Mesodermal cell (in vitro differentiated cells): ENCODE data around the gene TAF5L.

Experiments
- H3K27ac ChIP-seq: 2 replicates; pipeline ENCODE4 v1.7.0; 2013; ENCODE audit warnings: mild to moderate bottlenecking, low read depth, low read length, moderate library complexity; ENCODE audit not compliant: severe bottlenecking
- H3K36me3 ChIP-seq: 2 replicates; pipeline ENCODE4 v1.7.1; 2013; ENCODE audit warnings: mild to moderate bottlenecking, low read length, moderate library complexity; ENCODE audit not compliant: control insufficient read depth, insufficient read depth
- H3K4me1 ChIP-seq: one replicate; pipeline ENCODE4 v1.7.1; 2013; ENCODE audit warnings: mild to moderate bottlenecking, low read length; ENCODE audit not compliant: insufficient read depth, control insufficient read depth, poor library complexity, severe bottlenecking
- H3K4me3 ChIP-seq: 2 replicates; pipeline ENCODE4 v1.7.0; 2013; ENCODE audit warnings: low read length, control low read depth, mild to moderate bottlenecking; ENCODE audit not compliant: insufficient read depth, poor library complexity, severe bottlenecking; ENCODE audit errors: extremely low read depth
- H3K9me3 ChIP-seq: 2 replicates; pipeline ENCODE4 v1.7.1; 2013; ENCODE audit warnings: mild to moderate bottlenecking, low read length, moderate library complexity; ENCODE audit not compliant: control insufficient read depth
- WGBS, 2 experiments: methylation state at CpG; one replicate each; pipeline ENCODE4 v1.1.5; 2013; ENCODE audit warnings: missing lambda C conversion rate in 2 of 2; ENCODE audit not compliant: insufficient coverage in 2 of 2; 5-methylcytosine and 5-hydroxymethylcytosine counted together

Gene TAF5L

GRCh38 chr1:229661022-229661877 is 35.3 kb upstream of the TAF5L start:
- H3K4me1 ChIP-seq, result no peaks in the 10 kb centered on the region
- no peak overlapping the region for H3K4me3 ChIP-seq
- WGBS, 2 experiments, result 48 to 54% methylated on average over 10 to 15 of the region's 19 CpGs
- H3K36me3 ChIP-seq, result peaks cover 36% of the 10 kb centered on the region
- H3K9me3 ChIP-seq, result no peaks in the 10 kb centered on the region
- no peak overlapping the region for H3K27ac ChIP-seq

DNA sequence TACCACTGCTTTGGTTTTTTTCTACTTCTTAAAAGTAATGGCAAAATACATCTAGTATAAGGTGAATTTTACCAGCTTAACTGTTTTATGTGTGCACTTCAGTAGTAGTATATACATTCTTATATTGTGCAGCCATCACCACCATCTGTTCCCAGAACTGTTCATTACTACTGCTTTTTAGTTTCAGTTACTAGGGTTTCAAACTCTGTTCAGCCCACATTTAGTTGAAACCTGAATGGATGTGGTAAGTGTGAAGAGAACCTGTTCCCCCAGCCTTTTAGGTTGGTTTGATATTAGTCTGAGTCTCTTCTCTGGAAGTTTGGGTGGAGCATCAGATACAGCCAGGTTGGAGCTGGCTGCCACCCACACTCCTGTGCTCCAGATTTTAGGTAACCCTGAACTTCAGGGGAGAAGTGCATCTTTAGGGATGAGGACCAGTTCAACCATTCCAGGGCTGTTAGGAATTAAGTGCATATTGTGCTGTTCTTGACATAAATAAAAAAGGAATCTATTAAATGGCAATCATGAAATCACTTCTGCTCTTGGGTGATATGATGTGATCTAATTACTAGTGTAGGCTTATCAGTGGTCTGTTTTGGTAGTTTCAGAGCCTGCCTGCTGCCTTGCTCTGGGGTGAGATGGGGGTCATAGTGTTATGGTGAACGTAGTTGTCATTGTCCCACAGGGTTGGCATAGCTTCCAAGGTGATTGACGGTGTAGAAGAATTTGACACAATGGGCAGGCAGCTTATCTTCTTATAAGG is 32.3 kb upstream of the TAF5L start:
- Histone ChIP-seq H3K27ac (no peak overlapping the region), H3K4me1 (no peaks in the 10 kb centered on the region), H3K4me3 (no peak overlapping the region), H3K36me3 (peaks cover 57% of the 10 kb centered on the region), H3K9me3 (no peaks in the 10 kb centered on the region)
- WGBS, 2 experiments, result 100% methylated on average over 1 of the region's 2 CpGs; no CpG with 5 or more reads in 1 of the 2 experiments

DNA sequence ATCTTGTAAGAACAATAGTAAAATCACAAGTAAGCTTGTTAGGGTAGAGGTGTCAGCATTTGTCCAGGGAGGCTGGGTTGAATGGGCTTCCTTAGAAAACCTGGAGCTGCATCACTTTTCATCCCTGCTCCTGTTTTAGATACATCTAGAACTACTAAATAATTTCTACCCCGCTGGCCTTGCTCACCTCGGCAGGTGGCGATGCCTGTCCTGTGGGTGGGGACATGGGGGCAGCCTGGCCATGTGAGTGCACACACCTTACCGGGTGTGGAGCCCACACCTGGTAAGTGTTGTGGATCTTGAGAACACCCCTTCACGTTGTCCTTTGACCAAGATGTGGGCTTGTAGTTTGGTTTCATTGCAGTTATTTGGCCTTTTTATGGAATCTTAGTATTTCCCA is 29.9 kb upstream of the TAF5L start:
- peaks cover 69% of the 10 kb centered on the region for H3K36me3 ChIP-seq
- H3K4me3 ChIP-seq, result no peak overlapping the region
- H3K27ac ChIP-seq, result no peak overlapping the region
- no peaks in the 10 kb centered on the region for H3K9me3 ChIP-seq
- 88 to 100% methylated on average over 2 to 5 of the region's 5 CpGs for WGBS, 2 experiments
- H3K4me1 ChIP-seq, result no peaks in the 10 kb centered on the region

DNA sequence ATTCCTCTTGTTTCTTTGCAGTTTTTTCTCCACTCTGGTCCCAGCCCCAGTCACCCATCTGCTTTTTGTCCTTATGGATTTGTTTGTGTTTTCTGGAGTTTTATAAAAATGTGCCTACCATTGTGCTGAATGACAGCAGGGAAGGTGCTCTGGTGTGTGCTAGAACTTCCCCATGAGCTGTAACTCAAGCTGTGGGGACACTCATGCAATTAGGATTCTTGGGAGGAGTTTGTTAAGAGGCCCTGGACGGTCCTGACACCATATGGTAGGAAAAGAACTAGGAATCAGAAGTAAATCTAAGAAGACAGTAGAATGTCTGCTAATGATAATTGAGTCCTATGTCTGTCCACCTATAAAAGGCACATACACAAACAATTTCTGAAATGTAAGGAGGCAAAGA is 27.5 kb upstream of the TAF5L start:
- Histone ChIP-seq H3K27ac (no peak overlapping the region), H3K9me3 (no peaks in the 10 kb centered on the region), H3K36me3 (peaks cover 79% of the 10 kb centered on the region), H3K4me3 (no peak overlapping the region), H3K4me1 (no peaks in the 10 kb centered on the region)
- no CpG with 5 or more reads among the region's 1 CpG for WGBS, 2 experiments

GRCh38 chr1:229651546-229651945 is 25.6 kb upstream of the TAF5L start:
- Histone ChIP-seq H3K36me3 (peaks cover 78% of the 10 kb centered on the region), H3K4me3 (no peak overlapping the region), H3K27ac (no peak overlapping the region), H3K4me1 (no peaks in the 10 kb centered on the region), H3K9me3 (no peaks in the 10 kb centered on the region)
- WGBS, 2 experiments, result 94 to 100% methylated on average over 2 of the region's 3 CpGs

DNA sequence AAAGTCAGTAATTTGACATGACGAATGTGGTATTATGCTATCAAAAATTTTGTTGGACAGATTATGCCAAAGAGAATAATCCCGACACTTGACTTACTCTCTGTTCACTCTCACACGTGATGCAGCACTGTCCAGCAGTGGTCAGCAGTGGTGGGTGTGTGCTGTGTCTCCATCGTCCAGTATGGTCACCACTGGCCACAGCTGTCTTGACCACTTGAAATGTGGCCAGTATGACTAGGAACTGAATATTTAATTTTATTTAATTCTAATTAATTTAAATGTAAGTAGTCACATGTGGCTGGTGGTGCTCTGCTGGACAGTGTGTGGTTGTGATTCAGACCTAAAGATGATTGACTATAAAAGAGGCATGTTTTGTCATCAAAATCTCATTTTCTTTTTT is 24.1 kb upstream of the TAF5L start:
- Histone ChIP-seq H3K36me3 (peaks cover 84% of the 10 kb centered on the region), H3K4me1 (no peaks in the 10 kb centered on the region), H3K4me3 (no peak overlapping the region), H3K27ac (no peak overlapping the region), H3K9me3 (no peaks in the 10 kb centered on the region)
- 91 to 100% methylated on average over 3 of the region's 4 CpGs for WGBS, 2 experiments

DNA sequence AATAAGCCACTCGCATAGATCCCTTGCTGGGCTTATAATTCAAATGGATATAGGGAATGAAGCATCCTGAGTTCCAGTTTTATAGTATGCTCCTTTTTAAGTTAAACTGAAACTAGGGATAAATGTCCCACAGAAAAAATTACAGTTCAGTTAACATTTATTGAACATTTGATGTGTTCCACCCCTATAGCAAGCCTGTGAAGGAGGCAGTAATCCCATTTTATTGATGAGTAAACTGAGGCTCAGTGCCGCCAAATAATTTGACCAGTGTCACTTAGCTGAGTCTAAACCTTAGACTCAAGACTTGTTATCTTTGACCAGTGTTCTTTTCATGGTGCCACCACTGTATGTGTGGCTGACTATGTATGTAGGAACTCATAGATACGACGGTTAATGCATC is 22.5 kb upstream of the TAF5L start:
- Histone ChIP-seq H3K4me3 (no peak overlapping the region), H3K27ac (no peak overlapping the region), H3K4me1 (no peaks in the 10 kb centered on the region), H3K36me3 (peaks cover 87% of the 10 kb centered on the region), H3K9me3 (no peaks in the 10 kb centered on the region)
- WGBS, 2 experiments, result 100% methylated on average over 1 to 3 of the region's 4 CpGs

DNA sequence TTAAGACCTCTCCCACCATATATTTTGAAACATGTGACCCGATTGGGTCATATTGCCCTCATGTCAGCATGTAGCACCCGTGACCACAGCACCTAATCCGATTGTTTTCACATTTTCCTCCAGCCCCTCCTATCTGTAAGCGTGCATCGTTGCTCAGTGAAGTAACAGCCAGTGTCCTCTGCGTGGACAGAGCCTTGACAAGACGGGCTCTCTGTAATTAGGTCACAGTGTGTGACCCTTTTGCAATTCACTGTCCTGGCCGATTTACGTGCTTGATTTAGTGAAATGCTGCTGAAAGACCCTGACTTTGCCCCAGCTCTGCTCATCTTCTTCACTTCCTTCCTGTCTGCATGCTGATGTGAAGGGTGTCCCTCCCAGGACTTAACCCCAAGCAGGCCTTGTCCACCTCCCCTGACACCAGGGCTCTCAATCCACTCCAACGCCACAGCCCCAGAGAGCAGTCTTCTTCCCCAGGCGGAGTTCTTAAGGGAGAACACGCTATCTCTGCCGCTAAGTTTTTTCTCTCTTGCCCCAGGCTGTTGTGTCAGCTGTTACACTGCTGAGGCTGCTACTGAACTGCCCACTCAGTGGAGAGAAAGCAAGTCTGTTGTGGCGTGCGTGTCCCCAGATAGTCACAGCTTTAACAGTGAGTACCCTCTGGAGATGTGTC is 19.5 kb upstream of the TAF5L start:
- Histone ChIP-seq H3K4me1 (no peaks in the 10 kb centered on the region), H3K27ac (no peak overlapping the region), H3K9me3 (no peaks in the 10 kb centered on the region), H3K4me3 (no peak overlapping the region), H3K36me3 (peaks cover 79% of the 10 kb centered on the region)
- 95 to 96% methylated on average over 15 of the region's 15 CpGs for WGBS, 2 experiments

DNA sequence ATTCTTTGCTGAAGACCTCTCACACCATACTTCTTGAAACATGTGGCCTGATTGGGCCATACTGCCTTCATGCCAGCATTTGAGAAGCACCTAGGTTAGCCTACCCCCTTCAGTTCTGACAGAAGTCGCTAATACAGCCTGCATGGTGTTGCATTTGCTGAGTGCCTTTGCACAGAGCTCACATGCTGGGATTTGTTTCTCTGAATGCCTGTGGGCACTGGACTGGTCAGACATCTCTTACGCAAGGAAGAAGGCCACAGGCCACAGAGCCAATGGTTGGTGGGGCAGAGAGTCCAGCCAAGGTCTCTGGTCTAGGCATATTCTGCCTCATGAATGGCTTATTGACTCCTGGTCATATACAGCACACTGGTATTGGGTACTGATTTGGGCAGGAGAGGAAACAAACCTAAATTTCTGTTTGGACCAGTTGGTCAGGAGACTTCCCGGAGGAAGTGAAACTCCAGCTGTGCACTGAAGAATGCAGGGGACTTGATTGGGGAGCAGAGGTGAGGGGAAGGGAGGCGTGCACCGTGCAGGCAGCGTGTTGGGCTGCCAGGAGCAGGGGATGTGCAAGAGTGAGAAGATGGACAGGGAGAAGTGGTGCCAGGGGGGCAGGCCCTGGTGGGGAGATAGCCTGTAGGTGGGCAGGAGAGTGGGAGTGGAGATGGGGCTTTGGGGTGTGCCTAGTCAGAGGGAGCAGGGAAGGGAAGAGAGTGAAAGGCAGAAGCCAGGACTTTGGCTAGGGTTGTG is 18.2 kb upstream of the TAF5L start:
- H3K4me3 ChIP-seq, result no peak overlapping the region
- H3K36me3 ChIP-seq, result peaks cover 73% of the 10 kb centered on the region
- no peak overlapping the region for H3K27ac ChIP-seq
- WGBS, 2 experiments, result 87 to 98% methylated on average over 6 of the region's 6 CpGs
- no peaks in the 10 kb centered on the region for H3K4me1 ChIP-seq
- H3K9me3 ChIP-seq, result no peaks in the 10 kb centered on the region

DNA sequence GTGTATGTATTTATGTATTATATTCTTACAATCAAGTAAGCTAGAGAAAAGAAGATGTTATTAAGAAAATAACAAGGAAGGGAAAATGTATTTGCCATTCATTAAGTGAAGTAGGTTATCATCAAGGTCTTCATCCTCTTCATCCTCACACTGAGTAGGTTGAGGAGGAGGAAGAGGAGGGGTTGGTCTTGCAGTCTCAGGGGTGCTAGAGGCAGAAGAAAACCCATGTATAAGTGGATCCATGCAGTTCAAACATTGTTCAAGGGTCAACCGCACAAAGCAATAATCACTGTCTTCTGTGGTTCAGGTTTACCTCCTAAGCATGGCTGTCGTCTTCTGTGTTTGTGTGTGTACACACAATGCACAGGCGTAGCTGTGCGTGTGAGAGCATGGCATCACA is 17.0 kb upstream of the TAF5L start:
- Histone ChIP-seq H3K4me1 (no peaks in the 10 kb centered on the region), H3K4me3 (no peak overlapping the region), H3K36me3 (peaks cover 72% of the 10 kb centered on the region), H3K9me3 (no peaks in the 10 kb centered on the region), H3K27ac (no peak overlapping the region)
- WGBS, 2 experiments, result 88 to 96% methylated on average over 4 of the region's 4 CpGs
